IMR-90 (cell line): ENCODE data around the gene MS4A4E. TPM values are rescaled to one million over a fixed set of nuclear protein-coding genes. Genes with fewer than 3 reads are reported as not detected.

ENCODE experiments used
- ATAC-seq: fragments of 200-7000 bp; cut with Tn5 transposase; 2 replicates; pipeline ENCODE4 v1.9.1; 2020; ENCODE audit warnings: low read depth, mild to moderate bottlenecking, moderate library complexity
- BruUV-seq: library from RNA; stranded (reverse); fragments of 400-500 nt; replicated peaks from 2 replicates; lab custom pipeline; 2021; lab: Mats Ljungman, UMichigan
- CTCF ChIA-PET: fragments of 300-600 bp; formaldehyde crosslinking; extraction: SDS; loops from one replicate; lab custom pipeline; 2021; ENCODE audit warnings: antibody characterized with exemption; lab: Yijun Ruan, JAX
- POLR2A ChIA-PET: fragments of 300-600 bp; sonication (Branson Sonifier 250); formaldehyde crosslinking; loops from one replicate; lab custom pipeline; 2022; ENCODE audit warnings: antibody characterized with exemption; ENCODE audit not compliant: unreplicated experiment; lab: Charles Lee
- DNase-seq: peaks from one replicate; pipeline ENCODE4 v3.0.0; 2013
- H2AFZ ChIP-seq: replicated peaks from 2 replicates; pipeline ENCODE3; 2013; ENCODE audit warnings: low read length, mild to moderate bottlenecking; ENCODE audit not compliant: poor library complexity
- H2AK5ac ChIP-seq: 2 replicates; pipeline ENCODE4 v1.6.1; 2013; ENCODE audit warnings: low read depth, low read length, inconsistent platforms
- H2AK9ac ChIP-seq: replicated peaks from 2 replicates; pipeline ENCODE3; 2013; ENCODE audit warnings: mild to moderate bottlenecking, low read depth, low read length, moderate library complexity; ENCODE audit not compliant: poor library complexity
- H2BK120ac ChIP-seq: 2 replicates; pipeline ENCODE4 v1.6.1; 2013; ENCODE audit warnings: low read depth, low read length, inconsistent platforms
- H2BK15ac ChIP-seq: 3 replicates; pipeline ENCODE4 v1.6.1; 2013; ENCODE audit warnings: low read depth, low read length, inconsistent platforms
- H2BK20ac ChIP-seq: 2 replicates; pipeline ENCODE4 v1.6.1; 2013; ENCODE audit warnings: low read depth, mild to moderate bottlenecking, inconsistent platforms, low read length, moderate library complexity
- H2BK5ac ChIP-seq: 2 replicates; pipeline ENCODE4 v1.6.1; 2013; ENCODE audit warnings: mild to moderate bottlenecking, low read depth, low read length, inconsistent platforms; ENCODE audit not compliant: poor library complexity, severe bottlenecking
- H3K14ac ChIP-seq: replicated peaks from 2 replicates; pipeline ENCODE4 v1.6.1; 2013; ENCODE audit warnings: low read depth, low read length, inconsistent platforms
- H3K18ac ChIP-seq: 2 replicates; pipeline ENCODE4 v1.6.1; 2013; ENCODE audit warnings: low read depth, low read length, control low read depth
- H3K23ac ChIP-seq: 2 replicates; pipeline ENCODE4 v1.6.1; 2013; ENCODE audit warnings: low read depth, low read length, inconsistent platforms
- H3K27ac ChIP-seq: 2 replicates; pipeline ENCODE4 v1.5.1; 2013; ENCODE audit warnings: mild to moderate bottlenecking, control low read depth, low read length; ENCODE audit not compliant: insufficient read depth
- H3K27me3 ChIP-seq: 2 replicates; pipeline ENCODE4 v1.6.1; 2013; ENCODE audit warnings: low read length; ENCODE audit not compliant: control insufficient read depth, insufficient read depth
- H3K36me3 ChIP-seq: 2 replicates; pipeline ENCODE4 v1.6.1; 2013; ENCODE audit warnings: low read length, mixed read lengths; ENCODE audit not compliant: control insufficient read depth, insufficient read depth
- H3K4ac ChIP-seq: 2 replicates; pipeline ENCODE4 v1.6.1; 2013; ENCODE audit warnings: low read depth, low read length, inconsistent platforms
- H3K4me1 ChIP-seq: 2 replicates; pipeline ENCODE4 v1.6.1; 2013; ENCODE audit warnings: low read length, mixed read lengths; ENCODE audit not compliant: control insufficient read depth, insufficient read depth
- H3K4me2 ChIP-seq: 2 replicates; pipeline ENCODE4 v1.6.1; 2013; ENCODE audit warnings: low read depth, mild to moderate bottlenecking, control low read depth, low read length, moderate library complexity
- H3K4me3 ChIP-seq: 2 replicates; pipeline ENCODE4 v1.5.1; 2013; ENCODE audit warnings: low read depth, mild to moderate bottlenecking, control low read depth, low read length, moderate library complexity; ENCODE audit not compliant: insufficient read depth
- H3K56ac ChIP-seq: 2 replicates; pipeline ENCODE4 v1.6.1; 2013; ENCODE audit warnings: low read length, inconsistent platforms; ENCODE audit not compliant: insufficient read depth; ENCODE audit errors: extremely low read depth
- H3K79me1 ChIP-seq, 2 experiments: 2 replicates each; pipeline ENCODE4 v1.6.1; 2013; ENCODE audit warnings: low read length in 2 of 2, inconsistent platforms in 1 of 2, low read depth in 1 of 2
- H3K9ac ChIP-seq: 2 replicates; pipeline ENCODE4 v1.6.1; 2013; ENCODE audit warnings: low read depth, low read length, control low read depth
- H3K9me1 ChIP-seq: 2 replicates; pipeline ENCODE4 v1.6.1; 2013; ENCODE audit warnings: low read length, inconsistent platforms; ENCODE audit not compliant: insufficient read depth
- H3K9me3 ChIP-seq: 2 replicates; pipeline ENCODE4 v1.6.1; 2013; ENCODE audit warnings: low read length; ENCODE audit not compliant: control insufficient read depth, insufficient read depth
- H4K20me1 ChIP-seq: 2 replicates; pipeline ENCODE4 v1.6.1; 2013; ENCODE audit warnings: low read length, inconsistent platforms; ENCODE audit not compliant: insufficient read depth
- H4K5ac ChIP-seq: 2 replicates; pipeline ENCODE4 v1.6.1; 2013; ENCODE audit warnings: mild to moderate bottlenecking, low read depth, low read length, control low read depth
- H4K8ac ChIP-seq, 2 experiments: 2 replicates each; pipeline ENCODE4 v1.6.1; 2013; ENCODE audit warnings: low read depth in 2 of 2, low read length in 2 of 2, control low read depth in 1 of 2, inconsistent platforms in 1 of 2
- H4K91ac ChIP-seq: 2 replicates; pipeline ENCODE4 v1.6.1; 2013; ENCODE audit warnings: low read depth, low read length, inconsistent platforms; ENCODE audit not compliant: insufficient read depth
- BHLHE40 ChIP-seq: fragments of 150-350 bp; IDR thresholded peaks from 2 replicates; pipeline ENCODE4 v1.6.1; 2016; ENCODE audit warnings: mild to moderate bottlenecking, low read depth, low read length
- CEBPB ChIP-seq: IDR thresholded peaks from 2 replicates; pipeline ENCODE4 v1.6.1; 2012; ENCODE audit warnings: low read depth, low read length, improper control_type of control experiment
- CHD1 ChIP-seq: IDR thresholded peaks from 2 replicates; pipeline ENCODE4 v1.6.1; 2012; ENCODE audit warnings: low read depth, low read length, improper control_type of control experiment
- MAFK ChIP-seq: IDR thresholded peaks from 2 replicates; pipeline ENCODE4 v1.6.1; 2012; ENCODE audit warnings: low read depth, low read length, improper control_type of control experiment
- MAZ ChIP-seq: IDR thresholded peaks from 2 replicates; pipeline ENCODE4 v1.6.1; 2012; ENCODE audit warnings: low read depth, mild to moderate bottlenecking, low read length, improper control_type of control experiment, moderate library complexity, borderline replicate concordance
- NFE2L2 ChIP-seq: fragments of 150-350 bp; IDR thresholded peaks from 2 replicates; pipeline ENCODE4 v1.6.1; 2016; ENCODE audit warnings: low read depth, mild to moderate bottlenecking, low read length
- POLR2A ChIP-seq: IDR thresholded peaks from 2 replicates; pipeline ENCODE4 v1.6.1; 2012; ENCODE audit warnings: mild to moderate bottlenecking, low read depth, low read length
- RAD21 ChIP-seq: IDR thresholded peaks from 2 replicates; pipeline ENCODE4 v1.6.1; 2012; ENCODE audit warnings: low read length, improper control_type of control experiment
- RCOR1 ChIP-seq: IDR thresholded peaks from 2 replicates; pipeline ENCODE4 v1.6.1; 2012; ENCODE audit warnings: mild to moderate bottlenecking, low read length, improper control_type of control experiment; ENCODE audit not compliant: insufficient replicate concordance
- RFX5 ChIP-seq: IDR thresholded peaks from 2 replicates; pipeline ENCODE4 v1.8.0; 2012; ENCODE audit warnings: low read depth, mild to moderate bottlenecking, low read length, moderate library complexity
- WGBS, 2 experiments: methylation state at CpG; one replicate each; pipeline versions ENCODE4 v1.1.5 to v1.1.7; 2013; ENCODE audit warnings: missing lambda C conversion rate in 2 of 2; ENCODE audit not compliant: insufficient read length in 1 of 2; ENCODE audit errors: extremely low coverage in 2 of 2; 5-methylcytosine and 5-hydroxymethylcytosine counted together
- dilution Hi-C: fragments of 300-500 bp; cut with HindIII; formaldehyde crosslinking; loops from one replicate; pipeline ENCODE4 v1.14.3; 2018; ENCODE audit warnings: low sequenced_read_pairs; ENCODE audit not compliant: unreplicated experiment
- in situ Hi-C: fragments of 300-500 bp; cut with MboI; formaldehyde crosslinking; loops from 3 replicates; pipeline ENCODE4 v1.14.3; 2019; ENCODE audit warnings: low sequenced_read_pairs, inconsistent platforms, mixed read lengths
- intact Hi-C: fragments of 100-400 bp; cut with micrococcal nuclease; formaldehyde crosslinking; loops from 2 replicates; pipeline ENCODE4 v1.10.0; 2022
- polyA plus RNA-seq, 3 experiments: library from polyadenylated mRNA; depleted of rRNA; stranded (reverse); fragments of >200 nt; gene quantifications; 2 replicates each; pipeline ENCODE4 v1.2.3, GENCODE V29; 2012; ENCODE audit warnings: low replicate concordance in 1 of 3
- total RNA-seq: library from RNA; depleted of rRNA; stranded (reverse); fragments of >200 nt; gene quantifications from 2 replicates; pipeline ENCODE4 v1.2.3, GENCODE V29; 2012
- TF ChIP-seq, protein P1 (sequence below): fragments of 150-350 bp; IDR thresholded peaks from 2 replicates; pipeline ENCODE4 v1.6.1; 2016; ENCODE audit warnings: low read depth, mild to moderate bottlenecking, low read length, moderate library complexity, borderline replicate concordance

Gene MS4A4E
- total and polyA plus RNA-seq, 2 of the 4 experiments (the other 2 are of a cell fraction) = not detected

DNA sequence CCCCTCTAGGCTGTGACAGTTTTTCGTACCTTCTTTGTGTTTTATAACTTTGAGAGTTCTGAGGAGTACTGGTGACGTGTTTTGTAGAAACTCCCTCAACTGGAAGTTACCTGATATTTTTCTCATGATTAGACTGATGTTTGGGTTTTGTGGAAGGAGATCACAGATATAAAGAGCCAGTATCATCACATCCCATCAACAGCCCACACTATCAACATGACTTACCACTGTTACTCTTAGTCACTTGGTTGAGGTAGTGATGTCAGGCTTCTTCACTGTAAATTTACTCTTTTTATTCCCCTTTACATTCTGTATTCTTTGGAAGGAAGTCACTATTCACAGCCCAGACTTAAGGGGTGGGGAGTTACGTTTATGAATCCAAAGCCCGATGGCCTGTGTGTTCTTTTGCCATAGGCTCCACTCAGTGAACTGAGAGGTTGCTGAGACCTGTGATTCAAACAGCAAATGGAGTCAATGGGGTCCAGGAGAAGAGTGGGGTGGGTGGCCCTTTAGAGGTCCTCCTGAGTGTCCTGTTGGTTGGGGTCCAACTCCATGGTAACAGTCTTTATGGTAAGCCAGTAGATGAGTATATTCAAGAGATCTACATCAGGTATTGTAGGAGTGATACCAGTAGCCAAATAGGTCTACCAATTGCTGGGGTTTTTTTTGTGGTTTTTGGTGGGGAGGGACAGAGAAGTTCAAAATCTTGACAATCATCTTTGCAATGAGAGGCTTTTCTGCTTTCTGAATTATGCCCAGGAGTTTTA is 15.2 kb upstream of the MS4A4E start:
- no peaks in the 10 kb centered on the region for H3K4me1 ChIP-seq
- ATAC-seq (no peak), DNase-seq (no peak)
- H3K4ac ChIP-seq = no peak overlapping the region
- no peak for TF ChIP-seq CHD1
- TF ChIP-seq, protein P1, sequence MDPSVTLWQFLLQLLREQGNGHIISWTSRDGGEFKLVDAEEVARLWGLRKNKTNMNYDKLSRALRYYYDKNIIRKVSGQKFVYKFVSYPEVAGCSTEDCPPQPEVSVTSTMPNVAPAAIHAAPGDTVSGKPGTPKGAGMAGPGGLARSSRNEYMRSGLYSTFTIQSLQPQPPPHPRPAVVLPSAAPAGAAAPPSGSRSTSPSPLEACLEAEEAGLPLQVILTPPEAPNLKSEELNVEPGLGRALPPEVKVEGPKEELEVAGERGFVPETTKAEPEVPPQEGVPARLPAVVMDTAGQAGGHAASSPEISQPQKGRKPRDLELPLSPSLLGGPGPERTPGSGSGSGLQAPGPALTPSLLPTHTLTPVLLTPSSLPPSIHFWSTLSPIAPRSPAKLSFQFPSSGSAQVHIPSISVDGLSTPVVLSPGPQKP = no peak
- no peak for TF ChIP-seq POLR2A
- TF ChIP-seq CEBPB = no peak
- no peak for TF ChIP-seq NFE2L2
- no peak for TF ChIP-seq RAD21
- TF ChIP-seq BHLHE40 = no peak
- no peak for TF ChIP-seq RFX5
- no peak for TF ChIP-seq MAFK
- no peak for TF ChIP-seq RCOR1
- no peak for TF ChIP-seq MAZ
- H3K27ac ChIP-seq = no peak overlapping the region
- H3K4me2 ChIP-seq = no peak overlapping the region
- H3K14ac ChIP-seq = no peak overlapping the region
- H3K18ac ChIP-seq = no peak overlapping the region
- no peak overlapping the region for H3K56ac ChIP-seq
- peaks cover 6% of the 10 kb centered on the region for H3K9me3 ChIP-seq
- H4K91ac ChIP-seq = no peak overlapping the region
- ChIA-PET POLR2A (no interaction called here), CTCF (no interaction called here)
- no peaks in the 10 kb centered on the region for H3K27me3 ChIP-seq
- H2BK15ac ChIP-seq = no peak overlapping the region
- no TSS peak for BruUV-seq
- dilution Hi-C loops (no loop called here), intact Hi-C loops (no loop called here), in situ Hi-C loops (no loop called here)
- H3K79me1 ChIP-seq = no peaks in the 10 kb centered on the region
- no peak overlapping the region for H2AFZ ChIP-seq
- no peaks in the 10 kb centered on the region for H4K20me1 ChIP-seq
- H3K4me3 ChIP-seq = no peak overlapping the region
- no peak overlapping the region for H3K23ac ChIP-seq
- no peak overlapping the region for H3K9ac ChIP-seq
- no CpG with 5 or more reads among the region's 4 CpGs for whole genome bisulfite sequencing, 2 experiments
- no peak overlapping the region for H2AK5ac ChIP-seq
- H4K8ac ChIP-seq = no peak overlapping the region
- H2AK9ac ChIP-seq = no peak overlapping the region
- no peak overlapping the region for H2BK120ac ChIP-seq
- no peaks in the 10 kb centered on the region for H3K9me1 ChIP-seq
- no peak overlapping the region for H2BK20ac ChIP-seq
- no peak overlapping the region for H4K5ac ChIP-seq
- H3K36me3 ChIP-seq = no peaks in the 10 kb centered on the region
- no peak overlapping the region for H2BK5ac ChIP-seq
